AG10803 (cell line): ENCODE results near the gene SELPLG.

Experiments
- DNase-seq: peaks from one replicate; pipeline ENCODE4 v3.0.0; 2010; ENCODE audit warnings: low read depth
- H3K4me3 ChIP-seq: 2 replicates; pipeline ENCODE4 v1.5.1; 2011; ENCODE audit warnings: mild to moderate bottlenecking, low read length, control low read depth
- TF ChIP-seq, protein P1 (sequence below): conservative IDR thresholded peaks from 2 replicates; pipeline ENCODE4 v1.5.1; 2011; ENCODE audit warnings: mild to moderate bottlenecking, low read length, control low read depth, inconsistent platforms

SELPLG gene

GRCh38 chr12:108633534-108634248 is at the start of gene SELPLG:
Gene SELPLG, minus strand, starts transcription at chr12:108633894. Its CDS starts 9,587 bp downstream, at chr12:108624307.
- no peak within 1 kb of the TSS for H3K4me3 ChIP-seq
- DNase-seq = no peak

GRCh38 chr12:108681317-108681716 is 47.6 kb upstream of the SELPLG start:
- TF ChIP-seq, protein P1, sequence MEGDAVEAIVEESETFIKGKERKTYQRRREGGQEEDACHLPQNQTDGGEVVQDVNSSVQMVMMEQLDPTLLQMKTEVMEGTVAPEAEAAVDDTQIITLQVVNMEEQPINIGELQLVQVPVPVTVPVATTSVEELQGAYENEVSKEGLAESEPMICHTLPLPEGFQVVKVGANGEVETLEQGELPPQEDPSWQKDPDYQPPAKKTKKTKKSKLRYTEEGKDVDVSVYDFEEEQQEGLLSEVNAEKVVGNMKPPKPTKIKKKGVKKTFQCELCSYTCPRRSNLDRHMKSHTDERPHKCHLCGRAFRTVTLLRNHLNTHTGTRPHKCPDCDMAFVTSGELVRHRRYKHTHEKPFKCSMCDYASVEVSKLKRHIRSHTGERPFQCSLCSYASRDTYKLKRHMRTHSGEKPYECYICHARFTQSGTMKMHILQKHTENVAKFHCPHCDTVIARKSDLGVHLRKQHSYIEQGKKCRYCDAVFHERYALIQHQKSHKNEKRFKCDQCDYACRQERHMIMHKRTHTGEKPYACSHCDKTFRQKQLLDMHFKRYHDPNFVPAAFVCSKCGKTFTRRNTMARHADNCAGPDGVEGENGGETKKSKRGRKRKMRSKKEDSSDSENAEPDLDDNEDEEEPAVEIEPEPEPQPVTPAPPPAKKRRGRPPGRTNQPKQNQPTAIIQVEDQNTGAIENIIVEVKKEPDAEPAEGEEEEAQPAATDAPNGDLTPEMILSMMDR = no peak
- DNase-seq = no peak
- no peak overlapping the region for H3K4me3 ChIP-seq

More at GRCh38 chr12:108633534-108634248, at the start of gene SELPLG:
- TF ChIP-seq, protein P1 = no peak

GRCh38 chr12:108679106-108679681 is 45.5 kb upstream of the SELPLG start:
- H3K4me3 ChIP-seq = no peak overlapping the region
- TF ChIP-seq, protein P1 = no peak
- DNase-seq = no peak

GRCh38 chr12:108678104-108678730 is 44.5 kb upstream of the SELPLG start:
- no peak overlapping the region for H3K4me3 ChIP-seq
- no peak for DNase-seq
- TF ChIP-seq, protein P1 = no peak

- DNase-seq = no peak
- TF ChIP-seq, protein P1 = no peak
- H3K4me3 ChIP-seq = no peak overlapping the region
These were observed 43.7 kb upstream of the SELPLG start for GRCh38 chr12:108677381-108677780.

- H3K4me3 ChIP-seq = no peak overlapping the region
- TF ChIP-seq, protein P1 = no peak
- no peak for DNase-seq
These were observed 43.0 kb upstream of the SELPLG start for GRCh38 chr12:108676707-108677106.
